GM15510 (cell line): ENCODE measurements around the gene HTR6.

Source experiments
- POLR2A ChIP-seq: IDR thresholded peaks from 3 replicates; pipeline ENCODE4 v1.6.1; 2011; ENCODE audit warnings: borderline replicate concordance; ENCODE audit not compliant: insufficient read length; ENCODE audit errors: extremely low read depth

Gene HTR6

GRCh38 chr1:19647643-19648042 lies 17.0 kb upstream of the HTR6 start:
- no peak for TF ChIP-seq POLR2A

- TF ChIP-seq POLR2A, result no peak
These were observed 16.4 kb upstream of the HTR6 start for GRCh38 chr1:19648239-19648638.

- TF ChIP-seq POLR2A, result no peak
These were observed 16.0 kb upstream of the HTR6 start for GRCh38 chr1:19648689-19649088.

GRCh38 chr1:19650416-19651140 lies 14.1 kb upstream of the HTR6 start:
- TF ChIP-seq POLR2A, result no peak

GRCh38 chr1:19651141-19651737 lies 13.4 kb upstream of the HTR6 start:
- TF ChIP-seq POLR2A, result no peak

GRCh38 chr1:19654386-19654785 lies 10.3 kb upstream of the HTR6 start:
- no peak for TF ChIP-seq POLR2A

- no peak for TF ChIP-seq POLR2A
These were observed 9.6 kb upstream of the HTR6 start for GRCh38 chr1:19654886-19655717.

- no peak for TF ChIP-seq POLR2A
These were observed 9.0 kb upstream of the HTR6 start for GRCh38 chr1:19655718-19656080.

GRCh38 chr1:19656134-19656779 lies 8.4 kb upstream of the HTR6 start:
- no peak for TF ChIP-seq POLR2A

- TF ChIP-seq POLR2A, result no peak
These were observed 7.8 kb upstream of the HTR6 start for GRCh38 chr1:19656780-19657466.

GRCh38 chr1:19657511-19657910 lies 7.2 kb upstream of the HTR6 start:
- TF ChIP-seq POLR2A, result no peak

- TF ChIP-seq POLR2A, result no peak
These were observed 6.5 kb upstream of the HTR6 start for GRCh38 chr1:19658186-19658585.

- no peak for TF ChIP-seq POLR2A
These were observed 2.9 kb upstream of the HTR6 start for GRCh38 chr1:19661721-19662228.

GRCh38 chr1:19662313-19662712 lies 2.4 kb upstream of the HTR6 start:
- TF ChIP-seq POLR2A, result no peak

- no peak for TF ChIP-seq POLR2A
These were observed 466 bp downstream of the HTR6 start for GRCh38 chr1:19665186-19665495.
